MG63 (cell line): Measurements from ENCODE around the gene UBD. TPM values are rescaled to one million over a fixed set of nuclear protein-coding genes. Genes with fewer than 3 reads are reported as not detected.

ENCODE experiments used
- DNase-seq: peaks from one replicate; pipeline ENCODE4 v3.0.0-alpha.2; 2020
- H3K27me3 ChIP-seq: fragments of 250-450 bp; sonication (Bioruptor Pico); 2 replicates; pipeline ENCODE4 v1.5.1; 2020; ENCODE audit warnings: mild to moderate bottlenecking, moderate library complexity
- H3K36me3 ChIP-seq: fragments of 250-450 bp; sonication (Bioruptor Pico); 2 replicates; pipeline ENCODE4 v1.5.1; 2020; ENCODE audit warnings: mild to moderate bottlenecking, moderate library complexity
- H3K4me3 ChIP-seq: fragments of 250-450 bp; sonication (Bioruptor Pico); 2 replicates; pipeline ENCODE4 v1.5.1; 2020; ENCODE audit warnings: mild to moderate bottlenecking, moderate library complexity
- H3K9me3 ChIP-seq: fragments of 250-450 bp; sonication (Bioruptor Pico); 2 replicates; pipeline ENCODE4 v1.5.1; 2020; ENCODE audit warnings: mild to moderate bottlenecking, moderate library complexity
- total RNA-seq: library from RNA; depleted of rRNA; stranded (reverse); fragments of >200 nt; shearing (Covaris generic); gene quantifications from 2 replicates; pipeline ENCODE4 v1.2.3, GENCODE V29; 2014; ENCODE audit warnings: low replicate concordance; rRNA removed

The UBD gene
- total RNA-seq, 1 experiment from 2014 or later = not detected

GRCh38 chr6:29510202-29510601 is 49.3 kb downstream of the UBD start:
- H3K9me3 ChIP-seq = no peaks in the 10 kb centered on the region
- H3K4me3 ChIP-seq = no peak overlapping the region
- no peak for DNase-seq
- no peaks in the 10 kb centered on the region for H3K27me3 ChIP-seq
- no peaks in the 10 kb centered on the region for H3K36me3 ChIP-seq

GRCh38 chr6:29509711-29510110 is 49.8 kb downstream of the UBD start:
- H3K9me3 ChIP-seq = no peaks in the 10 kb centered on the region
- DNase-seq = no peak
- H3K4me3 ChIP-seq = no peak overlapping the region
- H3K36me3 ChIP-seq = no peaks in the 10 kb centered on the region
- no peaks in the 10 kb centered on the region for H3K27me3 ChIP-seq

- no peaks in the 10 kb centered on the region for H3K9me3 ChIP-seq
- no peak overlapping the region for H3K4me3 ChIP-seq
- DNase-seq = no peak
- no peaks in the 10 kb centered on the region for H3K27me3 ChIP-seq
- no peaks in the 10 kb centered on the region for H3K36me3 ChIP-seq
These were observed 50.3 kb downstream of the UBD start for GRCh38 chr6:29509239-29509638.

DNA sequence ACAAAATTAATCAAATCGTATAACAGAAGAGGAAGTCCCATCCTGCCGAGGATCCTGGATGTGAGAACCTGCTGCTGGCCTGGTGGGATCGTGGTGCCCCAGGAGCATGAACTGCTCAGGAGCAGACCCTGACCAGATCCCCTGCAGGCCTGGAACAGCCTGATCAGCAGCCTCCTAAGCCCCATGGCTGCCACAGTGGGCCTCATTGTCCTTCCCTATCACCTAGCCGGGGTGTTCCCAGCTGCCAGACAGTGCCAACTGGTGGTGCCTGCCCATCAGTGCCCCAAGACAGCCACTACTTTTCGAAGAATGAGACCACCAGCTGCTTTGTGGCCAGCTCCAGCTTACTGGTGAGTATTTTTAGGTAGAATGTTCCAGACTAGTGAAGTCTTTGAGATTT is 52.2 kb downstream of the UBD start:
- H3K9me3 ChIP-seq = no peaks in the 10 kb centered on the region
- no peaks in the 10 kb centered on the region for H3K27me3 ChIP-seq
- H3K36me3 ChIP-seq = no peaks in the 10 kb centered on the region
- no peak overlapping the region for H3K4me3 ChIP-seq
- no peak for DNase-seq

- Histone ChIP-seq H3K4me3 (no peak overlapping the region), H3K27me3 (no peaks in the 10 kb centered on the region), H3K36me3 (no peaks in the 10 kb centered on the region), H3K9me3 (no peaks in the 10 kb centered on the region)
- DNase-seq = no peak
These were observed 53.0 kb downstream of the UBD start for GRCh38 chr6:29506446-29507067.

GRCh38 chr6:29505808-29506207 is 53.7 kb downstream of the UBD start:
- H3K36me3 ChIP-seq = no peaks in the 10 kb centered on the region
- H3K9me3 ChIP-seq = no peaks in the 10 kb centered on the region
- H3K27me3 ChIP-seq = no peaks in the 10 kb centered on the region
- DNase-seq = no peak
- H3K4me3 ChIP-seq = no peak overlapping the region

Other genes starting within 250 kb of the UBD start
- gene OR5V1, start 190.9 kb downstream of the UBD start, total RNA-seq = not detected in 2 replicates
- not detected in 2 replicates for gene OR12D3, start 184.4 kb downstream of the UBD start, total RNA-seq
- not detected in 2 replicates for gene OR12D2, start 164.1 kb downstream of the UBD start, total RNA-seq
- gene OR12D1, start 144.8 kb downstream of the UBD start, total RNA-seq = not detected in 2 replicates
- not detected in 2 replicates for gene OR10C1, start 120.4 kb downstream of the UBD start, total RNA-seq
- not detected in 2 replicates for gene OR11A1, start 102.7 kb downstream of the UBD start, total RNA-seq
- gene OR2H1, start 102.6 kb downstream of the UBD start, total RNA-seq = not detected in 2 replicates
- not detected in 2 replicates for gene MAS1L, start 71.8 kb downstream of the UBD start, total RNA-seq
- not detected in 2 replicates for gene OR2H2, start 25.4 kb upstream of the UBD start, total RNA-seq
- gene GABBR1, start 73.5 kb upstream of the UBD start, total RNA-seq = 1.9 and 3.7 TPM in 2 replicates
- gene MOG, start 97.4 kb upstream of the UBD start, total RNA-seq = not detected in 2 replicates
- not detected in 2 replicates for gene ZFP57, start 121.4 kb upstream of the UBD start, total RNA-seq
- 8.0 and 12.9 TPM in 2 replicates for gene HLA-F, start 163.7 kb upstream of the UBD start, total RNA-seq